GM21515 (cell line): ENCODE results near the gene HBS1L.

Experiments used
- ATAC-seq: cut with Tn5 transposase; IDR thresholded peaks from one replicate; pipeline ENCODE4 v1.9.1; 2021; ENCODE audit not compliant: unreplicated experiment

Gene HBS1L

DNA sequence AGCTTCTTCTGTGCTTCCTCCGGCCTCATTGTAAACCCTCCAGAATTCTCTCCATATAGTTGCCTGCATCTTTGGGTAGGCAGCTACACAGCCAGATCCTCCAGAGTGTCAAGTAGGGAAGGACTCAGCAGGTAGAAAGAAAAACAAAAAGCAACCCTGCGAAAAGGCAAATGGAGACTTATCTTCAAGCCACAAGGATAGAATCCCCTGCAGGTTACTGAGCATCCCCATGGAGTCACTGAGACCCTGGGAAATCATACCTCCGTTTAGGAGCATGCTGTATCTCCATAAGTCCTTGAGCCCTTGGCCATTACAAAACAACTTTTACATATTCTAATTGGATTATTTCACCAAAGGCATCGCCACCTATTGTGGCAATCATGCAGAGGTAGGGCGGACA is 133.3 kb downstream of the HBS1L start:
- ATAC-seq: no peak

GRCh38 chr6:134920422-134920821 is 134.2 kb downstream of the HBS1L start:
- no peak for ATAC-seq

- ATAC-seq: no peak
Observed at GRCh38 chr6:134918418-134918961, 136.1 kb downstream of the HBS1L start.

- no peak for ATAC-seq
Observed at GRCh38 chr6:134911547-134911946, 143.1 kb downstream of the HBS1L start.

DNA sequence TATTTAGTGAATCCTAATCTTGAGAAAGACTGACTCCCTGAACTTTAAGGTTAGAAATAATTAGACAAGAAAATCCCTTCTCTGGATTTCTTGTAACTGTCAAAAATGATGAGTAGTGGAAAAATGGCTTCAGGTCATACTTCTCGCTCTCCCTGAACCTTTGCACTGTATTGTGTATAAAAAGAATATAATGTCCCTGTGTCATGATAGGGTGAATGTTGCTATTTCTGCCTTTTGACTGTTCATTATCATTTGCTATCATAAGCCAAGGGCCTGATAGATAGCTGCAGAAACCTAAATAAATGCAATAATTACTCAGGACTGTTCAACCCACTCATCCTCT is 144.1 kb downstream of the HBS1L start:
- ATAC-seq: no peak
